Body of pancreas (tissue), 4 donors: ENCODE measurements around the gene GAS5. TPM values are rescaled to one million over a fixed set of nuclear protein-coding genes. Genes with fewer than 3 reads are reported as not detected.

Experiments used
- ATAC-seq: fragments of 150-250 bp; one replicate; pipeline ENCODE4 v1.9.1; 2016
- DNase-seq, 4 donors: peaks; one replicate each; pipeline ENCODE4 v3.0.0-alpha.2; 2019
- H3K27ac ChIP-seq, 4 donors: fragments of 200-600 bp; sonication (generic); 1 replicate in 3 of 4; 2 replicates in 1 of 4; pipeline versions ENCODE4 v1.5.1 to v1.6.1; 2016 to 2019; ENCODE audit warnings: mild to moderate bottlenecking in 1 of 4, mixed read lengths in 1 of 4, moderate library complexity in 1 of 4
- H3K27me3 ChIP-seq, 2 donors: fragments of 200-600 bp; sonication (generic); one replicate each; pipeline ENCODE4 v1.6.0; 2016; ENCODE audit warnings: mild to moderate bottlenecking in 1 of 2
- H3K36me3 ChIP-seq, 2 donors: fragments of 200-600 bp; sonication (generic); replicated peaks in 1 of 2; 2 replicates each; pipeline ENCODE4 v1.5.1; 2016; ENCODE audit warnings: low read depth in 2 of 2; ENCODE audit not compliant: insufficient read depth in 1 of 2
- H3K4me1 ChIP-seq: fragments of 200-600 bp; sonication (generic); one replicate; pipeline ENCODE4 v1.6.0; 2016
- H3K4me3 ChIP-seq, 2 donors: fragments of 200-600 bp; sonication (generic); 1 replicate in 1 of 2; 2 replicates in 1 of 2; pipeline ENCODE4 v1.5.1; 2016 to 2019
- H3K9me3 ChIP-seq, 3 donors: fragments of 200-600 bp; sonication (generic); 1 replicate in 2 of 3; 2 replicates in 1 of 3; pipeline ENCODE4 v1.5.1; 2016
- CTCF ChIP-seq, 7 experiments: fragments of 450-650 bp in 4 of 7; fragments of 200-600 bp in 3 of 7; sonication (generic) in 3 of 7; IDR thresholded peaks; one replicate each; pipeline ENCODE4 v1.5.1; 2016 to 2019; ENCODE audit warnings: antibody characterized with exemption in 7 of 7
- POLR2A ChIP-seq, 3 donors: fragments of 450-650 bp; IDR thresholded peaks; one replicate each; pipeline ENCODE4 v1.6.1; 2016; ENCODE audit warnings: antibody characterized with exemption in 3 of 3, mild to moderate bottlenecking in 2 of 3
- WGBS, 2 donors: methylation state at CpG; one replicate each; pipeline ENCODE4 v1.1.5; 2017; 5-methylcytosine and 5-hydroxymethylcytosine counted together
- intact Hi-C: fragments of 100-400 bp; cut with DNase I; formaldehyde crosslinking; loops from one replicate; pipeline ENCODE4 v1.15.1; 2023
- total RNA-seq, 2 donors: library from RNA; depleted of rRNA; stranded (reverse); fragments of >200 nt; gene quantifications; one replicate each; pipeline ENCODE4 v1.1.0, GENCODE V29; 2016

GAS5 gene
- total RNA-seq, 2 donors from 2014 or later = 413 to 570 TPM

DNA sequence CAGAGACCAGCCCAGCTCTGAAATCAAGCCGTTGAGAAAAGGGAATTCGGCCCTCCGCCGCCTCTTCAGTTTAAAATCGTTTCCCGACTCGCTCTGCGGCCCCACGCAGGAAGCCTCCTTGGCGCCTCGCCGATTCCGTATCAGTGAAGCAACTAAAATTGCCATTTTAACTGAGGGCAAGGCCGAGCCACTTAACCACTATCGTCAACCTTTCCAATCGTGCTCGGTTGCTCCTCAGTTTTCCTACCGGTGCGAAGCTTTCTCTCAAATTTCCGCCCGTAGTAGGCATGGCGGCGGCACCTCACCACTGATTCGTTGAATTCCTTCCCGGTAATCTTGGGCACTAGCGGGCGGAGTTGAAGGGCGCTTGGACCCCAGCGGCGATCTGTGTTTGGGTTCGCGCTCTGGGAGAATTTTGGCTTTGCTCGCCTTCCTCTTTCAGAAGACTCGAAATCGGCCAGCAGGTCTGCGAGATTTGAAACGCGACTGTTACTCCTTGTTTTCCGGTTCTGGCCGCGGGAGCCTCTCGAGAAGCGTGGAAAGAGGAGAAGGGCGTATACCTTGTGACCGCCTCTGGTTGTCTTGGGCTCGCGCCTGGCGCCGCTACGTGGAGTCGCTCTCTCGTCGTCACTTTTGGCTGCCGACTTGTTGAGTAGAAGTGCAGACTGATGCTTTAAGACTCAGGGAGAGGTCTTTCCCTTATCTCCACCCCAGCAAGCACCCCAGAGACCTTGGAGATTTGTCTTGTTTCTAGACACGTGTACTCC, 43.3 kb downstream of the GAS5 start, which contains the start of the genes CENPL and DARS2:
Gene CENPL (minus strand): TSS at position 569 of the 767 bp plus-strand sequence. CDS start 13,584 bp downstream, outside the sequence.
Gene DARS2 (plus strand): TSS at position 359 of the 767 bp plus-strand sequence. CDS start 557 bp downstream, outside the sequence.
- H3K36me3 ChIP-seq = no peaks in the 10 kb centered on the region
- ATAC-seq = peak; percentile 98
- H3K27ac ChIP-seq = peak within 1 kb of the TSS; percentile 77 to 96 (median 90)
- peaks cover 15% of the 10 kb centered on the region for H3K4me1 ChIP-seq
- DNase-seq = peak; percentile 96 to 98 (median 97)
- intact Hi-C loops = no loop called here
- peak; percentile 30 to 81 (median 75) for TF ChIP-seq POLR2A (IDR thresholded peaks at IDR 0.05)
- peak in 1 of 7 experiments; percentile 8 for TF ChIP-seq CTCF (IDR thresholded peaks at IDR 0.05)
- H3K4me3 ChIP-seq = peak within 1 kb of the TSS; percentile 45 to 58
- no peaks in the 10 kb centered on the region for H3K27me3 ChIP-seq
- no peaks in the 10 kb centered on the region for H3K9me3 ChIP-seq
- WGBS, 2 donors = 0 to 1% methylated on average over 31 to 55 of the region's 55 CpGs

DNA sequence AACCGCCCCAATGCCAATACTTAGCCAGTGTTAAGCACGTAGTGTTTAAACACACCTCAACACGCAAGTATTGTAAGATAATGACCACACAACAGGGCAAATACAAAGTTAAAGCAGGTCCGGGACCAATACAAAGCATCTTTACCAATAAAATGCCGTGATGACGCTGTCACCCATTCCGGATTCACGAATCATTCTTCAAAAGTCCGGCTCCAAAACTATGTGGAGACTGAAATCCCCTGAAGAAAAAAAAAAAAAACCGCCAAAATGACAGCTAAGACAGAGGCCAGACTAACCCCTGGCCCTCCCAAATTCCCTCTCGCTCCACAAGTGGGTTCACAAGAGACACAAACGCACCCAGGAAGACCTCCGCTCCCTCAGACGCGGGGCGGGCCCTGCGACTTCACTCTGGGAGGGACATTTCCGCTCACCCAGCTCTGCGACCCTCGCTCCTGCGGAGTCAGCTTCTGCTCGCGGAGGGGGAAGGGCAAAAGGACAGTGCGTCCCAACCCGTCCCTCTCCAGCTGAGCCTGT, 43.9 kb downstream of the GAS5 start:
- peaks cover 15% of the 10 kb centered on the region for H3K4me1 ChIP-seq
- intact Hi-C loops = no loop called here
- no peaks in the 10 kb centered on the region for H3K9me3 ChIP-seq
- ATAC-seq = no peak
- no peak for TF ChIP-seq CTCF (IDR thresholded peaks at IDR 0.05)
- TF ChIP-seq POLR2A (IDR thresholded peaks at IDR 0.05) = no peak
- no peak for DNase-seq
- peak overlapping the region; percentile 42 to 45 for H3K4me3 ChIP-seq
- WGBS, 2 donors = 1% methylated on average over 13 to 25 of the region's 25 CpGs
- H3K36me3 ChIP-seq = no peaks in the 10 kb centered on the region
- H3K27me3 ChIP-seq = no peaks in the 10 kb centered on the region
- peak overlapping the region in 3 of 4 donors; percentile 77 to 96 (median 92) for H3K27ac ChIP-seq

DNA sequence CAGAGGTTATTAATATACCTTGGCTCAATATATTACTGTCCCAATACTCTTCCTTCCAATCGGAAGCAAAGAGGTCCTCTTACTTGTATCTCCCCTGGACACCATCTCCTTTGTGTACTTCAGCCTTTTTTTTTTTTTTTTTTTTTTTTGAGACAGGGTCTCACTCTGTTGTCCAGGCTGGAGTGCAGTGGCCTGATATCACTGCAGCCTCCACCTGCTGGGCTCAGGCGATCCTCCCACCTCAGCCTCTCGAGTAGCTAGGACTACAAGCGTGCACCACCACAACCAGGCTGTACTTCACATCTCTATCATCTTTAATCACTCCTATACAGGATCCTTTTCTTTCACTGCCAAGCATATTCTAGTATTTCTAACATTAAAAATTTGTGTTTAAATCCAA, 46.1 kb downstream of the GAS5 start:
- no peak for TF ChIP-seq CTCF (IDR thresholded peaks at IDR 0.05)
- no peak for TF ChIP-seq POLR2A (IDR thresholded peaks at IDR 0.05)
- Histone ChIP-seq H3K27ac (no peak overlapping the region), H3K4me1 (peaks cover 15% of the 10 kb centered on the region), H3K36me3 (no peaks in the 10 kb centered on the region), H3K4me3 (no peak overlapping the region), H3K9me3 (no peaks in the 10 kb centered on the region), H3K27me3 (no peaks in the 10 kb centered on the region)
- intact Hi-C loops = no loop called here
- no peak for DNase-seq
- no peak for ATAC-seq
- whole genome bisulfite sequencing, 2 donors = 91 to 98% methylated on average over 4 of the region's 4 CpGs

DNA sequence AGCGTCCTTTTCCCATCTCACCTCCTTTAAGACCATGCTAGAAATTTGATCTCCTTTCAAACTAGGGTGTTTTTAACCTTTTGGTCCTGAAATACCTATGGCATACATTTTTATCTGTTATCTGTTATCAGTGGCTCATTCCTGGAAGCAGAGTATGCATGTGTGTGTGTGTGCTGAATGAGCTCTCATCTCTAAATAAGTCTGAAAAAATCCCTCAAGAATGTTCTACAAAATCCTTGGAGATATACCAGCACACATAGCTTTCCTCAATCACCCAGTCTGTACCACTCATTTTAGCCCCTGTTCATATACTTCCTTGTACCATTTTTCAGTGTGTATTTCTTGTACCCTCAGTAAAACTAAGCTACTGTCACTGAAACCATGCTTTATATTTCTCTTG, 49.3 kb downstream of the GAS5 start:
- 71 to 75% methylated on average over 1 of the region's 1 CpG for WGBS, 2 donors

More for the DNA sequence above, 49.3 kb downstream of the GAS5 start:
- H3K4me3 ChIP-seq = no peak overlapping the region
- H3K36me3 ChIP-seq = no peaks in the 10 kb centered on the region
- TF ChIP-seq CTCF (IDR thresholded peaks at IDR 0.05) = no peak
- no peak for TF ChIP-seq POLR2A (IDR thresholded peaks at IDR 0.05)
- H3K9me3 ChIP-seq = no peaks in the 10 kb centered on the region
- no peak overlapping the region for H3K27ac ChIP-seq
- intact Hi-C loops = no loop called here
- peaks cover 2% of the 10 kb centered on the region for H3K4me1 ChIP-seq
- ATAC-seq (no peak), DNase-seq (no peak)
- no peaks in the 10 kb centered on the region for H3K27me3 ChIP-seq

Other genes starting within 250 kb of the GAS5 start
- gene TEX50, start 232.7 kb downstream of the GAS5 start, total RNA-seq = not detected
- under 1 TPM in 1 of 2 donors, not detected in 1; 0.26 TPM for gene ANKRD45, start 198.1 kb downstream of the GAS5 start, total RNA-seq
- 10 to 100 TPM; 14.3 to 15.8 TPM for gene KLHL20, start 153.0 kb downstream of the GAS5 start, total RNA-seq
- 10 to 100 TPM in 1 of 2 donors, 1 to 10 TPM in 1; 7.5 to 11.2 TPM for gene DARS2, start 43.3 kb downstream of the GAS5 start, total RNA-seq
- 1 to 10 TPM in 1 of 2 donors, under 1 TPM in 1; 0.99 to 1.0 TPM for gene CENPL, start 43.1 kb downstream of the GAS5 start, total RNA-seq
- 1 to 10 TPM; 6.2 to 6.6 TPM for gene ZBTB37, start 391 bp upstream of the GAS5 start, total RNA-seq
- gene SERPINC1, start 49.3 kb upstream of the GAS5 start, total RNA-seq = not detected
- gene RC3H1, start 154.4 kb upstream of the GAS5 start, total RNA-seq = 10 to 100 TPM; 14.5 to 17.1 TPM